Psoas muscle (tissue), 8 donors: ENCODE data around the gene PTK6. TPM values are rescaled to one million over a fixed set of nuclear protein-coding genes. Genes with fewer than 3 reads are reported as not detected.

Source experiments
- ATAC-seq, 4 donors: fragments of 200-7000 bp; cut with Tn5 transposase; one replicate each; pipeline ENCODE4 v1.9.1; 2020; ENCODE audit warnings: moderate library complexity in 3 of 4, mild to moderate bottlenecking in 2 of 4
- DNase-seq, 2 donors: peaks; one replicate each; pipeline ENCODE4 v3.0.0-alpha.2; 2020
- H3K27ac ChIP-seq: fragments of 200-600 bp; one replicate; pipeline ENCODE4 v1.8.0; 2022
- H3K27me3 ChIP-seq, 3 donors: fragments of 200-600 bp in 1 of 3; one replicate each; pipeline versions ENCODE4 v1.6.1 to v1.8.0; 2013 to 2022; ENCODE audit warnings: low read length in 2 of 3, mild to moderate bottlenecking in 2 of 3, moderate library complexity in 1 of 3; ENCODE audit not compliant: insufficient read depth in 3 of 3
- H3K36me3 ChIP-seq, 2 donors: fragments of 200-600 bp in 1 of 2; one replicate each; pipeline versions ENCODE4 v1.6.1 to v1.8.0; 2013 to 2022; ENCODE audit warnings: low read depth in 1 of 2, mild to moderate bottlenecking in 1 of 2, moderate library complexity in 1 of 2; ENCODE audit not compliant: insufficient read depth in 1 of 2
- H3K4me1 ChIP-seq: fragments of 200-600 bp; one replicate; pipeline ENCODE4 v1.8.0; 2022
- H3K4me3 ChIP-seq: fragments of 200-600 bp; one replicate; pipeline ENCODE4 v1.8.0; 2022; ENCODE audit warnings: mild to moderate bottlenecking
- H3K9me3 ChIP-seq: fragments of 200-600 bp; one replicate; pipeline ENCODE4 v1.8.0; 2022
- CTCF ChIP-seq: fragments of 200-600 bp; IDR thresholded peaks from one replicate; pipeline ENCODE4 v1.8.0; 2022; ENCODE audit warnings: antibody characterized with exemption
- WGBS, 3 donors: extraction: QIAGEN DNeasy Blood & Tissue Kit; methylation state at CpG; one replicate each; pipeline versions ENCODE4 v1.1.6 to v1.1.7; 2013; 5-methylcytosine and 5-hydroxymethylcytosine counted together
- intact Hi-C, 2 donors: fragments of 100-400 bp; cut with DNase I; formaldehyde crosslinking; loops; one replicate each; pipeline versions ENCODE4 v1.11.0 to v1.14.2; 2022
- polyA plus RNA-seq, 3 donors: library from polyadenylated mRNA; stranded (reverse); fragments of 200-250 nt; gene quantifications; one replicate each; pipeline ENCODE4 v1.2.3, GENCODE V29; 2013
- total RNA-seq, 4 donors: library from RNA; stranded (reverse); fragmentation: NEBNext Ultra II Directional in 2 of 4; extraction: Animal tissue kit (Norgen Biotek cat#: 25700) in 2 of 4; gene quantifications; one replicate each; pipeline versions ENCODE4 v1.2.1 to v1.2.4, GENCODE V29; 2021 to 2023
- donor health status: healthy with polysubstance abuse.
- donor health status: DM: no; HTN: no; CAD: no; lungs with moderate emphysema.
- donor health status: Bipolar disorder and iron deficiency.
- donor health status: healthy.
- donor health status: DM: yes; HTN: yes; CAD: no.
- donor health status: DM: no; HTN: no; CAD: no.
- donor health status: DM: no; HTN: no; CAD: no.
- donor health status: DM: yes; HTN: yes; CAD: no.

Gene PTK6
- total and polyA plus RNA-seq, 7 donors: 0.04 to 0.06 (median 0.04) TPM; not detected in 4

GRCh38 chr20:63543131-63543530 is 6.0 kb upstream of the PTK6 start:
- DNase-seq: no peak
- H3K27me3 ChIP-seq: peaks cover 0 to 34% (median 7%) of the 10 kb centered on the region in 3 donors
- H3K36me3 ChIP-seq: no peaks in the 10 kb centered on the region
- TF ChIP-seq CTCF: no peak
- no peak overlapping the region for H3K27ac ChIP-seq
- intact Hi-C loops: no loop called here
- H3K9me3 ChIP-seq: no peaks in the 10 kb centered on the region
- H3K4me3 ChIP-seq: no peak overlapping the region
- ATAC-seq: no peak
- H3K4me1 ChIP-seq: no peaks in the 10 kb centered on the region
- 79 to 84% (median 83%) methylated on average over 10 of the region's 10 CpGs for WGBS, 3 donors

GRCh38 chr20:63542696-63543095 is 5.5 kb upstream of the PTK6 start:
- Histone ChIP-seq H3K4me3 (no peak overlapping the region), H3K4me1 (no peaks in the 10 kb centered on the region), H3K27ac (no peak overlapping the region), H3K27me3 (peaks cover 0 to 30% (median 3%) of the 10 kb centered on the region in 3 donors), H3K9me3 (no peaks in the 10 kb centered on the region), H3K36me3 (no peaks in the 10 kb centered on the region)
- DNase-seq (no peak), ATAC-seq (no peak)
- intact Hi-C loops: no loop called here
- WGBS, 3 donors: 83 to 88% (median 83%) methylated on average over 10 of the region's 10 CpGs
- no peak for TF ChIP-seq CTCF

- intact Hi-C loops: no loop called here
- H3K27me3 ChIP-seq: peaks cover 0 to 29% (median 0%) of the 10 kb centered on the region in 3 donors
These were observed 4.9 kb upstream of the PTK6 start for GRCh38 chr20:63542031-63542559.

GRCh38 chr20:63541371-63541770 is 4.2 kb upstream of the PTK6 start:
- ATAC-seq: no peak
- peaks cover 0 to 32% (median 5%) of the 10 kb centered on the region in 3 donors for H3K27me3 ChIP-seq
- WGBS, 3 donors: 86 to 91% (median 90%) methylated on average over 28 of the region's 28 CpGs
- no peak overlapping the region for H3K4me3 ChIP-seq
- no peaks in the 10 kb centered on the region for H3K4me1 ChIP-seq
- TF ChIP-seq CTCF: no peak
- no peak overlapping the region for H3K27ac ChIP-seq
- no peak for DNase-seq
- intact Hi-C loops: no loop called here
- no peaks in the 10 kb centered on the region for H3K9me3 ChIP-seq
- H3K36me3 ChIP-seq: no peaks in the 10 kb centered on the region

More at GRCh38 chr20:63542031-63542559, 4.9 kb upstream of the PTK6 start:
- no peaks in the 10 kb centered on the region for H3K9me3 ChIP-seq
- WGBS, 3 donors: 77 to 86% (median 82%) methylated on average over 31 to 36 of the region's 36 CpGs
- H3K27ac ChIP-seq: no peak overlapping the region
- TF ChIP-seq CTCF: no peak
- H3K4me1 ChIP-seq: no peaks in the 10 kb centered on the region
- no peak for ATAC-seq
- no peak for DNase-seq
- H3K36me3 ChIP-seq: no peaks in the 10 kb centered on the region
- H3K4me3 ChIP-seq: no peak overlapping the region
